GM18909 (cell line): ENCODE measurements around the gene ENDOD1.

Experiments used
- ATAC-seq: cut with Tn5 transposase; IDR thresholded peaks from one replicate; pipeline ENCODE4 v1.9.1; 2021; ENCODE audit warnings: mild to moderate bottlenecking; ENCODE audit not compliant: unreplicated experiment, poor library complexity

ENDOD1 gene

GRCh38 chr11:95074792-95075563, 14.7 kb upstream of the ENDOD1 start:
- no peak for ATAC-seq

- peak; percentile 82 for ATAC-seq
Measured at GRCh38 chr11:95076416-95076815, 13.2 kb upstream of the ENDOD1 start.

GRCh38 chr11:95076981-95077380, 12.7 kb upstream of the ENDOD1 start:
- ATAC-seq = no peak

- ATAC-seq = no peak
Measured at GRCh38 chr11:95078526-95078925, 11.1 kb upstream of the ENDOD1 start.

- no peak for ATAC-seq
Measured at GRCh38 chr11:95081010-95081409, 8.6 kb upstream of the ENDOD1 start.

GRCh38 chr11:95081412-95081811, 8.2 kb upstream of the ENDOD1 start:
- ATAC-seq = no peak

GRCh38 chr11:95082576-95083001, 7.1 kb upstream of the ENDOD1 start:
- no peak for ATAC-seq

GRCh38 chr11:95084509-95084908, 5.1 kb upstream of the ENDOD1 start:
- peak; percentile 43 for ATAC-seq

- ATAC-seq = peak; percentile 38
Measured at GRCh38 chr11:95085117-95085816, 4.4 kb upstream of the ENDOD1 start.

- no peak for ATAC-seq
Measured at GRCh38 chr11:95086151-95086550, 3.5 kb upstream of the ENDOD1 start.

GRCh38 chr11:95086836-95087570, 2.6 kb upstream of the ENDOD1 start:
- ATAC-seq = no peak

- peak; percentile 43 for ATAC-seq
Measured at GRCh38 chr11:95088946-95089619, 563 bp upstream of the ENDOD1 start.

- no peak for ATAC-seq
Measured at GRCh38 chr11:95091663-95092180, 2.1 kb downstream of the ENDOD1 start.

GRCh38 chr11:95092549-95093324, 3.1 kb downstream of the ENDOD1 start:
- peak; percentile 19 for ATAC-seq

- ATAC-seq = peak; percentile 18
Measured at GRCh38 chr11:95093548-95093947, 3.9 kb downstream of the ENDOD1 start.

- peak; percentile 87 for ATAC-seq
Measured at GRCh38 chr11:95095858-95096587, 6.4 kb downstream of the ENDOD1 start.

- ATAC-seq = no peak
Measured at GRCh38 chr11:95097209-95097608, 7.6 kb downstream of the ENDOD1 start.

- ATAC-seq = no peak
Measured at GRCh38 chr11:95098826-95099225, 9.2 kb downstream of the ENDOD1 start.

- ATAC-seq = no peak
Measured at GRCh38 chr11:95100191-95100648, 10.6 kb downstream of the ENDOD1 start.
